ENCODE results near the gene GSG1.
A peak's percentile ranks its signal among the peaks of the same experiment; 100 is the strongest.
"Not testable (repeated sequence)": the region's sequence is repeated elsewhere in the genome, so short reads cannot be mapped to it uniquely, and the experiment has no call there.

Gene GSG1

GRCh38 chr12:13044002-13044905 is 59.2 kb downstream of the GSG1 start, which contains the start of gene FAM234B:
TSS of gene FAM234B (plus strand) at chr12:13044381. CDS start at chr12:13044404, 23 bp downstream.
- H3K4me1 Mint-ChIP-seq = peaks cover 10 to 30% of the 10 kb centered on the region in 2 donors
- peak within 1 kb of the TSS; percentile 83 for H3K27ac Mint-ChIP-seq
- H3K4me3 Mint-ChIP-seq = peak within 1 kb of the TSS; percentile 90 to 93
- no peaks in the 10 kb centered on the region for H3K27me3 Mint-ChIP-seq
- no peaks in the 10 kb centered on the region for H3K36me3 Mint-ChIP-seq
- H3K9me3 Mint-ChIP-seq = no peaks in the 10 kb centered on the region
- peak; percentile 96 for ATAC-seq (replicated peaks)
- DNase-seq = peak; percentile 55

- peaks cover 13 to 37% of the 10 kb centered on the region in 2 donors for H3K4me1 Mint-ChIP-seq
Observed at GRCh38 chr12:13042666-13043230, 60.7 kb downstream of the GSG1 start.

GRCh38 chr12:13041224-13041623 is 62.2 kb downstream of the GSG1 start:
- Mint-ChIP-seq H3K27me3 (no peaks in the 10 kb centered on the region), H3K9me3 (no peaks in the 10 kb centered on the region), H3K36me3 (no peaks in the 10 kb centered on the region), H3K4me1 (peaks cover 13 to 37% of the 10 kb centered on the region in 2 donors), H3K27ac (no peak overlapping the region), H3K4me3 (no peak overlapping the region)
- ATAC-seq (replicated peaks) (no peak), DNase-seq (no peak)

More at GRCh38 chr12:13042666-13043230, 60.7 kb downstream of the GSG1 start:
- Mint-ChIP-seq H3K9me3 (no peaks in the 10 kb centered on the region), H3K36me3 (no peaks in the 10 kb centered on the region), H3K27me3 (no peaks in the 10 kb centered on the region), H3K4me3 (no peak overlapping the region), H3K27ac (no peak overlapping the region)
- no peak for DNase-seq
- no peak for ATAC-seq (replicated peaks)

- no peak overlapping the region for H3K27ac Mint-ChIP-seq
- H3K27me3 Mint-ChIP-seq = no peaks in the 10 kb centered on the region
- no peaks in the 10 kb centered on the region for H3K36me3 Mint-ChIP-seq
- ATAC-seq (replicated peaks) (peak; percentile 32), DNase-seq (no peak)
- peaks cover 13 to 26% of the 10 kb centered on the region in 2 donors for H3K4me1 Mint-ChIP-seq
- no peaks in the 10 kb centered on the region for H3K9me3 Mint-ChIP-seq
- H3K4me3 Mint-ChIP-seq = no peak overlapping the region
Observed at GRCh38 chr12:13039328-13039956, 64.0 kb downstream of the GSG1 start.

- no peak overlapping the region for H3K4me3 Mint-ChIP-seq
- H3K4me1 Mint-ChIP-seq = peaks cover 10 to 22% of the 10 kb centered on the region in 2 donors
- no peaks in the 10 kb centered on the region for H3K9me3 Mint-ChIP-seq
- H3K27ac Mint-ChIP-seq = no peak overlapping the region
- ATAC-seq (replicated peaks) (no peak), DNase-seq (no peak)
- no peaks in the 10 kb centered on the region for H3K27me3 Mint-ChIP-seq
- H3K36me3 Mint-ChIP-seq = no peaks in the 10 kb centered on the region
Observed at GRCh38 chr12:13038491-13039161, 64.8 kb downstream of the GSG1 start.

- H3K4me3 Mint-ChIP-seq = no peak overlapping the region
- no peaks in the 10 kb centered on the region for H3K36me3 Mint-ChIP-seq
- peaks cover 10 to 22% of the 10 kb centered on the region in 2 donors for H3K4me1 Mint-ChIP-seq
- H3K27ac Mint-ChIP-seq = no peak overlapping the region
- no peaks in the 10 kb centered on the region for H3K9me3 Mint-ChIP-seq
- DNase-seq (no peak), ATAC-seq (replicated peaks) (no peak)
- H3K27me3 Mint-ChIP-seq = no peaks in the 10 kb centered on the region
Observed at GRCh38 chr12:13036881-13037280, 66.6 kb downstream of the GSG1 start.

- not testable (repeated sequence) for DNase-seq; H3K36me3 Mint-ChIP-seq; H3K27ac Mint-ChIP-seq; H3K4me3 Mint-ChIP-seq; H3K27me3 Mint-ChIP-seq; ATAC-seq (replicated peaks); H3K9me3 Mint-ChIP-seq
- H3K4me1 Mint-ChIP-seq = peaks cover 10 to 18% of the 10 kb centered on the region in 2 donors
Observed at GRCh38 chr12:13035335-13035734, 68.1 kb downstream of the GSG1 start.
